Mesenchymal stem cell (in vitro differentiated cells and primary cell): ENCODE measurements around the gene PRSS38.

Source experiments
- DNase-seq: peaks from one replicate; pipeline ENCODE4 v3.0.0-alpha.2; 2013
- H2AFZ ChIP-seq: one replicate; pipeline ENCODE4 v1.6.1; 2013; ENCODE audit warnings: low read depth, mild to moderate bottlenecking, control low read depth, inconsistent platforms, low read length, moderate library complexity
- H2AK5ac ChIP-seq: 2 replicates; pipeline ENCODE4 v1.6.1; 2013; ENCODE audit warnings: low read length, moderate library complexity, mild to moderate bottlenecking, inconsistent platforms; ENCODE audit not compliant: severe bottlenecking
- H2BK120ac ChIP-seq: one replicate; pipeline ENCODE4 v1.6.1; 2013; ENCODE audit warnings: low read depth, mild to moderate bottlenecking, inconsistent platforms, low read length, moderate library complexity
- H2BK12ac ChIP-seq, 2 experiments: one replicate each; pipeline ENCODE4 v1.6.1; 2013; ENCODE audit warnings: inconsistent platforms in 2 of 2, low read length in 2 of 2, mild to moderate bottlenecking in 2 of 2, moderate library complexity in 2 of 2, control low read depth in 1 of 2
- H2BK15ac ChIP-seq: one replicate; pipeline ENCODE4 v1.6.1; 2013; ENCODE audit warnings: mild to moderate bottlenecking, low read depth, inconsistent platforms; ENCODE audit not compliant: poor library complexity, severe bottlenecking
- H2BK5ac ChIP-seq: 2 replicates; pipeline ENCODE4 v1.6.1; 2013; ENCODE audit warnings: low read depth, mild to moderate bottlenecking, low read length, control low read depth, inconsistent platforms; ENCODE audit not compliant: poor library complexity, severe bottlenecking
- H3K14ac ChIP-seq, 2 experiments: one replicate each; pipeline ENCODE4 v1.6.1; 2013; ENCODE audit warnings: inconsistent platforms in 2 of 2, low read length in 2 of 2, control low read depth in 1 of 2, mild to moderate bottlenecking in 1 of 2, moderate library complexity in 1 of 2
- H3K18ac ChIP-seq, 2 experiments: one replicate each; pipeline ENCODE4 v1.6.1; 2013; ENCODE audit warnings: inconsistent platforms in 2 of 2, low read length in 2 of 2, control low read depth in 1 of 2, low read depth in 1 of 2, mild to moderate bottlenecking in 1 of 2
- H3K23ac ChIP-seq, 2 experiments: one replicate each; pipeline ENCODE4 v1.6.1; 2013; ENCODE audit warnings: inconsistent platforms in 2 of 2, low read length in 2 of 2, mild to moderate bottlenecking in 2 of 2, moderate library complexity in 2 of 2, control low read depth in 1 of 2
- H3K27ac ChIP-seq: 2 replicates; pipeline ENCODE4 v1.5.1; 2013; ENCODE audit warnings: mild to moderate bottlenecking, moderate library complexity, low read length, control low read depth, inconsistent platforms; ENCODE audit not compliant: poor library complexity, severe bottlenecking
- H3K27me3 ChIP-seq, 2 experiments: 2 replicates each; pipeline versions ENCODE4 v1.6.1 to v1.7.0; 2013; ENCODE audit warnings: low read length in 2 of 2, mild to moderate bottlenecking in 2 of 2, moderate library complexity in 2 of 2, control low read depth in 1 of 2, inconsistent platforms in 1 of 2; ENCODE audit not compliant: control insufficient read depth in 1 of 2, insufficient read depth in 1 of 2
- H3K36me3 ChIP-seq, 2 experiments: 2 replicates each; pipeline versions ENCODE4 v1.6.1 to v1.7.0; 2013; ENCODE audit warnings: low read length in 2 of 2, control low read depth in 1 of 2, inconsistent platforms in 1 of 2, low read depth in 1 of 2, mild to moderate bottlenecking in 1 of 2; ENCODE audit not compliant: insufficient read depth in 2 of 2, control insufficient read depth in 1 of 2
- H3K4ac ChIP-seq, 2 experiments: one replicate each; pipeline ENCODE4 v1.6.1; 2013; ENCODE audit warnings: inconsistent platforms in 2 of 2, low read length in 2 of 2, mild to moderate bottlenecking in 2 of 2, moderate library complexity in 2 of 2, control low read depth in 1 of 2, low read depth in 1 of 2
- H3K4me1 ChIP-seq: 2 replicates; pipeline ENCODE4 v1.6.1; 2013; ENCODE audit warnings: low read depth, low read length, control low read depth; ENCODE audit not compliant: control insufficient read depth, insufficient read depth
- H3K4me2 ChIP-seq: 2 replicates; pipeline ENCODE4 v1.6.1; 2013; ENCODE audit warnings: low read length, mild to moderate bottlenecking, inconsistent platforms; ENCODE audit not compliant: poor library complexity, severe bottlenecking
- H3K4me3 ChIP-seq, 2 experiments: 2 replicates each; pipeline versions ENCODE4 v1.5.1 to v1.7.0; 2013; ENCODE audit warnings: low read length in 2 of 2, mild to moderate bottlenecking in 2 of 2, control low read depth in 1 of 2, low read depth in 1 of 2; ENCODE audit not compliant: insufficient read depth in 1 of 2
- H3K79me1 ChIP-seq: replicated peaks from 2 replicates; pipeline ENCODE4 v1.6.1; 2013; ENCODE audit warnings: mild to moderate bottlenecking, control low read depth, low read length, inconsistent platforms; ENCODE audit not compliant: poor library complexity, severe bottlenecking
- H3K9ac ChIP-seq: 2 replicates; pipeline ENCODE4 v1.7.0; 2013; ENCODE audit warnings: mild to moderate bottlenecking, low read length, moderate library complexity
- H3K9me3 ChIP-seq: 2 replicates; pipeline ENCODE4 v1.7.0; 2013; ENCODE audit warnings: mild to moderate bottlenecking, low read length; ENCODE audit not compliant: control insufficient read depth
- H4K8ac ChIP-seq: one replicate; pipeline ENCODE4 v1.6.1; 2013; ENCODE audit warnings: inconsistent platforms, mild to moderate bottlenecking, low read length, moderate library complexity
- H4K91ac ChIP-seq: one replicate; pipeline ENCODE4 v1.6.1; 2013; ENCODE audit warnings: mild to moderate bottlenecking, low read length, inconsistent platforms
- WGBS: methylation state at CpG from one replicate; pipeline ENCODE4 v1.1.7; 2013; ENCODE audit warnings: mixed read lengths; 5-methylcytosine and 5-hydroxymethylcytosine counted together

The PRSS38 gene

GRCh38 chr1:227786673-227787512 lies 28.6 kb upstream of the PRSS38 start:
- Histone ChIP-seq H3K9me3 (no peaks in the 10 kb centered on the region), H2BK15ac (no peak overlapping the region), H3K4ac (no peak overlapping the region), H3K14ac (no peak overlapping the region), H3K79me1 (no peaks in the 10 kb centered on the region), H3K4me2 (peak overlapping the region; percentile 99), H3K18ac (no peak overlapping the region), H2BK5ac (no peak overlapping the region), H3K36me3 (peaks cover 5 to 6% of the 10 kb centered on the region in 2 experiments), H3K4me1 (peaks cover 24% of the 10 kb centered on the region), H4K91ac (peak overlapping the region; percentile 52), H2BK120ac (no peak overlapping the region), H3K27ac (no peak overlapping the region), H3K23ac (no peak overlapping the region), H3K27me3 (peaks cover 0 to 18% of the 10 kb centered on the region in 2 experiments), H4K8ac (no peak overlapping the region), H2BK12ac (no peak overlapping the region), H3K4me3 (peak overlapping the region; percentile 60 to 83), H3K9ac (peak overlapping the region; percentile 86), H2AK5ac (peak overlapping the region; percentile 38), H2AFZ (no peak overlapping the region)
- WGBS: 81% methylated on average over 45 of the region's 45 CpGs
- DNase-seq: no peak

GRCh38 chr1:227787513-227788270 lies 27.8 kb upstream of the PRSS38 start:
- Histone ChIP-seq H3K27me3 (peaks cover 0 to 18% of the 10 kb centered on the region in 2 experiments), H2BK12ac (no peak overlapping the region), H3K27ac (peak overlapping the region; percentile 45), H2BK5ac (no peak overlapping the region), H4K91ac (no peak overlapping the region), H3K4ac (no peak overlapping the region), H3K9me3 (no peaks in the 10 kb centered on the region), H4K8ac (no peak overlapping the region), H2AK5ac (no peak overlapping the region), H3K4me1 (peaks cover 27% of the 10 kb centered on the region), H3K23ac (no peak overlapping the region), H3K36me3 (no peaks in the 10 kb centered on the region), H3K79me1 (no peaks in the 10 kb centered on the region), H3K18ac (no peak overlapping the region), H2BK120ac (no peak overlapping the region), H3K4me2 (peak overlapping the region; percentile 99), H2AFZ (no peak overlapping the region), H3K9ac (peak overlapping the region; percentile 86), H2BK15ac (no peak overlapping the region), H3K4me3 (peak overlapping the region; percentile 60 to 83), H3K14ac (no peak overlapping the region)
- DNase-seq: peak; percentile 81
- WGBS: 1% methylated on average over 58 of the region's 60 CpGs

GRCh38 chr1:227788271-227789083 lies 27.0 kb upstream of the PRSS38 start:
- Histone ChIP-seq H2BK15ac (no peak overlapping the region), H3K27me3 (peaks cover 0 to 18% of the 10 kb centered on the region in 2 experiments), H2BK12ac (no peak overlapping the region), H4K91ac (no peak overlapping the region), H2AFZ (peak overlapping the region; percentile 42), H3K23ac (no peak overlapping the region), H3K36me3 (no peaks in the 10 kb centered on the region), H4K8ac (no peak overlapping the region), H3K4me1 (peaks cover 32% of the 10 kb centered on the region), H3K14ac (no peak overlapping the region), H3K79me1 (no peaks in the 10 kb centered on the region), H3K18ac (no peak overlapping the region), H3K4ac (no peak overlapping the region), H3K9me3 (no peaks in the 10 kb centered on the region), H3K27ac (no peak overlapping the region), H2BK120ac (no peak overlapping the region), H3K4me2 (peak overlapping the region; percentile 92), H3K4me3 (peak overlapping the region; percentile 71 to 78), H2AK5ac (no peak overlapping the region), H2BK5ac (no peak overlapping the region), H3K9ac (peak overlapping the region; percentile 54)
- WGBS: 4% methylated on average over 60 of the region's 68 CpGs
- peak; percentile 46 for DNase-seq
